Activated CD4-positive, alpha-beta T cell treated with anti-CD3 and anti-CD28 coated beads, Interleukin-2, amount 50 U/mL, for 24 hours (primary cell): Measurements from ENCODE around the gene CEACAM3.

Experiments
- DNase-seq, 2 donors: peaks; one replicate each; pipeline ENCODE4 v3.0.0-alpha.2; 2020; ENCODE audit warnings: low read depth in 1 of 2, low spot score in 1 of 2

CEACAM3 gene

DNA sequence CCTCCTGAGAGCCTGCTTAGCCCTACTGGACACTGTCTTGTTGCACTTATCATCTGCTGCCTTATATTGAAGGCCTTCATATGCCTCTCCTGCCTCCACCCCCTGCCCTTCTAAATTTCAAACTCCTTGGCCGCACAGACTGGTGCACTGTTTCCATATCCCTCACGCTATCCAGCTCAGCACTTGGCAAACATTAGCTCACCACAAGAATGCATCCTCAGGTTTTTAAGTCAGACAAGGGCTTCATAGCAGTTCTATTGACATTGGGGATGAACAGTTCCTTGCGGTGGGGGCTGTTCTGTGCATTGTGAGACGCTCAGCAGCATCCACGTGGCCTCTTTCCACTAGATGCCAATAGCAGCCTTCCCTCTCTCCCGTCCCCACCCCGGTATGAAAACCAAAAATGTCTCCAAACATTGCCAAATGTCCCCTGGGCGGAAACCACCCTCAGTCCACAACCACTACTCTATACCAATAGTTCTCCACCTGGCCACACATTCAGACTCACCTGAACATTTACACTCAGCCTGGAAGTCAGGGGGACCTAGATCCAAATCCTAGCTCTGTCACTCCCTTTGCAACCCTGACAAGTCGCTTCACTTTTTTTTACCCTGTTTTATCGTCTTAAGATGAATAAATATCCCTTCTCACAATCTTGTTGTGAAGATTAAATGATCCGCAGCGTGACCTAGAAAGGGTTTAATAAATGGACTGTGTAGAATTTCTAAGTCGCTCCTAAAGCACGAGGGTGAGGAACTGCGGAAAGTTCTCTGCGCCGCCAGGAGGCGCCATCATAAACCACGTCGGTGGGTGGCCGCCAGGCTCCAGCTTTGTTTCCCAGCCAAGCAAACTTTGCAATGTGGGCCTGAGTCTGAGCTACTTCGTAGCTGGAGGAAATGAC, 3.6 kb upstream of the CEACAM3 start:
- peak; percentile 12 to 15 for DNase-seq

DNA sequence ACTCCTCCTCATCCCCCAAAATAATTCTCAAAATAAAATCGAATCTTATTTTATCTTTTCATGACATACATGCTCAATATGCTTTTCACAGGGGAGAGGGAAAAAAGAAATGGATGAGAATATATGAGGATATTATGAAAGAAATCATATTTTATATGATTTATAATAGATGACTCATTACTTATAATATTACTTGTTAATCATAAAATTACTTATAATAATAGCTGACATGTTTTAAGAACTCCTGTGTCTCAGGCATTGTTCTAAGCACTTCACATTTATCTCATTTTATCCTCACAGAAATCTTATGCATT, 3.0 kb upstream of the CEACAM3 start:
- no peak for DNase-seq

DNA sequence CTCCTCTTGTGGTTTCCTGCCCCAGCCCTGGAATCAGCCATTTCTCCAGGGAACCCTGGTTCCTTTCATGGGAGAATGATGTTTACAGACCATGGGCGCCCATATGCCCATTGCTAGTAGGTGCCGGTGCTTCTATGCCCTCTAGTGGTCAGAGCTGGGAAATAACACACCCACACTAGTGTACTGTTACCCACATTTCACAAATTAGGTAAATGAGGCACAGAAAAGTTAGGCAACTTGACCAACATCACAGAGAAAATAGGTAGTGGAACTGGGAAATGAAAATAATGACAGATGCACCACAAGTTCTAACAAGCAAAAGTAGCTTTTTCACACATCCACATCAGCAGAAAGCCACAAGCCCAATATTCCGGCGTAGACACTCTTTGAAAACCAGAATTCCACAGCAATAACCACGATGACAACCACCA, 1.3 kb upstream of the CEACAM3 start:
- peak; percentile 14 to 63 for DNase-seq

DNA sequence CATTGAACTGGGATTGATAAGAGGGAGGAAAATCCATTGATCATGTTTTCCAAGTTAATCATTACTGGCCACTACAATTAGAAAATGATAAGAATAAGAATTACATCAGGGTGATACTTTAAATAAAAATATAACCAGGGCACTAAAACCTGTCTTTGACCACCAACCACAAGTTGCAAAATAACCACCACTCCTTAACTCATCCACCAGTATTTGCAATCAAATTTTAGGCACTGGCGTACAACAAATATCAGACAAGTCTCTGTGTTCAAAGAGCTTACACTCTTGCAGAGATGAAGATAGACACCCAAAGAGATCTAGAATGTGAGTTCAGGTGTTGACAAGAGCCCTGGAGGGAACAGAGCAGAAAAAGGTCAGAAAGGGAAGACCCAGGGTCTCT, 514 bp downstream of the CEACAM3 start:
- DNase-seq = no peak

DNA sequence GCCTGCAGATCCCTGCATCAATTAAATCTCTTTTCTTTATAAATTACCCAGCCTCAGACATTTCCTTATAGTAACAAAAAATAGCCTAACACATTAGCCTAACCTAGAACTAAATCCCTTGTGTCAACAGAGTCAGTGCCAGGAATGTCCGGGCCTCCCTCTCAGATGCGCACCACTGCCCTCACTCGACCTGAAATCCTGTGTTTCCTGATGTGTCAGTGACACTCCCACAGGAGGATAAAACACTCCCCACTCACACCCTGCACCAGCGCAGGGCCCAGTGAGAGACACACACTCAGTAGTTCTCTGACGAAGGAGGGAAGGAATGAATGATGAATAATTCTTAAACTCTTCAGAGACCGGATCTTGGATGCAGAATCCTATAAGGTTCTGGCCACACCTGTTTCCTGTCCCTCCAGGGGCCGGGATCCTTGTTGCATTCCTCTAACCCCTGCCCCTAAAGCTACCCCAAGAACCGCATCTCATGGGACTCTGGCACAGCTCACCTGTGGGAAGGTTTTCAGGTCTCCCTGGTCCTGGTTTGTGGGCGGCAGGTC, 3.1 kb downstream of the CEACAM3 start:
- no peak for DNase-seq

DNA sequence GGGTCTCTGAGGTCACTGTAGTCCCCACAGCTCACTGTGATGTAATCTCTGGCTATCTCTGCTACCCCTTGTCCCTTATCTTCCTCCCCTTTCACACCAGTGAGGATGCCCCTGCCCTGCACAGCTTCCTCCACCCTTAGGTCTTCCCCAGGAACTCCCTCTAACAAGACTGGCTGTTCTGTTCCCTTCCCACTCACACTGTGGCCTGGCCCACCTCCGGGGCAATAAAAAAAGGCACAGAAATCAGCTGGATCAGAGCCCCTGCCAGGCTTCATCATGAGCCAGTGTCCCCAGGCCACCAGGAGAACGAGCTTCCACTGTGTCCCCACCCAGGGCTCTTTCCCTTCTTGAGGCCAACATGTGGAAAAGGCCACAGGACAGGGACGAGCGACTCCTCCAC, 4.6 kb downstream of the CEACAM3 start:
- DNase-seq = no peak

DNA sequence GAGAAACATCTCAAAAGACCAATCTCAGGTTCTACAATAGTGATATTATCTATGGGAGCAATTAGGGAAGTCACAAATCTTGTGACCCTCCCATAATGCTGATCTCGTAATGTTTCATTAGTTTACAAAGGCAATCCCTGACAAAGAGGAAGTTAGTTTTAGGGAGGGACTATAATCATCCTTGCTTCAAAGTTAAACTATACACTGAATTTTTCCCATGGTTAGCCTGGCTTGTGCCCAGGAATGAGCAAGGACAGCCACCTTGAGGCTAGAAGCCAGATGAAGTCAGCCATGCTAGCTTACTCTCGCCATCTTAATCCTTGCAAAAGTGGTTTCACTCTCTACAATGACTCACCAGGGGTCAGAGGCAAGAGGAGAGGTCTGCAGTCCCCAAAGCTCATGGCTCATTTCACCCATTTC, 5.4 kb downstream of the CEACAM3 start:
- no peak for DNase-seq

DNA sequence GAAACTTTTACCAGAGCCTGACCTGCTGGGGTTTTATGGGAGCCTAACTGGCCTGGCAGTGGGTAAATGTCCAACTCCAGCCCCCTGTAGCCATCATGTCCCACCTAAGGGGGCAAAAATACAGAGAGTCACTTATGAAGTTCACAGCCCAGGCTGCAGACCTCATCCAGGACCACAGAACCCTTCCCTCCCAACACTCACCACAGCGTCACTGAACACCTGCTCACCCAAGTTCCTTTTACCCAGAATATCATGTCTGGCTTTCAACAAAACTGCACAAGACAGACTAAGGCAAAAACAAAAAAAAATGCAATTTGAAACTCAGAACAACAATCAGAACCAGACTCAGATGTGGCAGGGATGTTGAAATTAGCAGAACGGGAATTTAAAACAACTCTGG, 6.4 kb downstream of the CEACAM3 start:
- no peak for DNase-seq

DNA sequence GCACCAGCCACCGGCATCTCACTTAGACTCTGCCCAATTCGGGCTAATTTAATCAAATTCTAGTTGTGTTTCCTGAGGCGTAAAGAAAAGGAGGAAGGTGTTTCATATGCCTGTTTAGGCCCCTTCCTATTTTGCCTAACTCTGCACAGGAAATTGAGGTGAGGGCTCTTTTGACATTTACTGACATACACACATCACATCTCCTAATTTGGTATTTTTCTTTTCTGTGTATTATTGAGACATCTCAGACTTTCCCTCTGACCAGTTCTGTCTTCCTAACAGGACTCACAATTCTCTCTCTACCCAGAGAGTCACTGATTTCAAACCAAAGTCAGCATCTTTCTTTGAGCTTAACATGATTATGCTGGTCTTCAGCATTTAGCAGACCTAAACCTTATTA, 7.9 kb downstream of the CEACAM3 start:
- DNase-seq = no peak

DNA sequence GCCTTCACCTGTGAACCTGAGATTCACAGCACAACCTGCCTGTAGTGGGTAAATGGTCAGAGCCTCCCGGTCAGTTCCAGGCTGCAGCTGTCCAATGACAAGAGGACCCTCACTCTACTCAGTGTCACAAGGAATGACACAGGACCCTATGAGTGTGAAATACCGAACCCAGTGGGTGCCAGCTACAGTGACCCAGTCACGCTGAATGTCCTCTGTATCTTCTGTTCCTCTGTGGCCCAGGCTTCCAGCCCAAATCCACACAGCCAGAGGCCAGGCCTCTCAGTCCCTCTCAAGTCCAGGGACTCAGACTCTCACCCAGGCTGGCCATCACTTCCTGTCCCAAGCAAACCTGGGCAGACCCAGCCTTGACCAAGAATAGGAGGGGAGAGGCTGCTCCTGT, 10.8 kb downstream of the CEACAM3 start:
- DNase-seq = no peak

DNA sequence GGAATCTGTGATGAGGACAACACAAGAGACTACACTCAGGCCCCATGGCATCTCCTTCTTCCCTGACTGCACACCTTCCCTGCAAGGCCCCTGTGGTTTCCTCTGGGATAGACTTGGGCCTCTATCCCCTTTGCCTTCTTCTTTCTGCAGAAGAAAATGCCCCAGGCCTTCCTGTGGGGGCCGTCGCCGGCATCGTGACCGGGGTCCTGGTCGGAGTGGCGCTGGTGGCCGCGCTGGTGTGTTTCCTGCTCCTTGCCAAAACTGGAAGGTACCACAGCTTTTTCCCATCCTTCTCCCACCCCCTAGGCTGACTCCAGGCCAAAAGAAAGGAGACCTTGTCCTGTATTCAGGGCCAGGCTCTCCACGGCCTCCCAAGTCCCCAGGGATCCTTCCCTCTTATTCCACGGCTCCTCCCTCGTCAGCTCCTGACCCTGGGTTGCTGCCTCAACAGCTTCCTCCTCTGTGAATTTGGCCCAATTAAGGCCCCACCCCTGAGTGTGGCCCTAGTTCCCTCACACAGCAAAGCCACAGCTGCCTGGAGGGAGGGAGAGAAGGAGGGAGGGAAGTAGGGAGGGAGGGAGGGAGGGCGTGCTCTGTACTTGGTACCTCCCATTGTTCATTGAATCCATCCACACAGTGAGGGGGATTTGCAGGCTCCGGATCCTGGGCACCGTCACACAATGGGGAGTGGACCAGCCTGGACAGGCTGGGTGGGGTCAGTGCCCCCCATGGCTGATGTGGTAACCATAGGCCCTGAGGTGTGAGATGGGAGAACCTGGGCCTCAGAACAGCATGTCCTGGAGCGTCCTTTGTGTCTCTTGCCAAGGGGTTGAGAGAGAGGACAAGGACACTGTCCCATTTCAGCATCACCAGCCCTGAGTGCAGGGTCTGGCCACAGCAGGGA, 12.5 kb downstream of the CEACAM3 start:
- DNase-seq = no peak

DNA sequence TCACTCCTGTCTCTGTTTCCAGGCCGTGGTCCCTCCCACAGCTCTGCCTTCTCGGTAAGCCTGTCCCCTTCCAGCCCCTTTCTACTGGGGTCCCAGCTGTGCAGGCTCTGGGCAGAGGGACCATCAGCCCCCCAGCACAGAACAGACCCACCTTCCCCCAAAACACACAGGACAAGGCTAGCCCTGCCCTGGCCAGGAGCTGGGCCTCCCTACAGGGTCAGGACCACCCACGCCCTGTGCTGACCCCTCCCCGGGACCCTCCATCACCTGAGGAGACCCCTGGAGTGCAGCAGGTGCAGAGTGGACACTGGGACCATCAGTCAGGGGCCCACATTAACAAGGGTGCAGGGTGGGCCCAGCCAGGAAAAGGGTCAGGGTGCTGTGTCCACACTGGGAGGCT, 13.9 kb downstream of the CEACAM3 start:
- DNase-seq = no peak

DNA sequence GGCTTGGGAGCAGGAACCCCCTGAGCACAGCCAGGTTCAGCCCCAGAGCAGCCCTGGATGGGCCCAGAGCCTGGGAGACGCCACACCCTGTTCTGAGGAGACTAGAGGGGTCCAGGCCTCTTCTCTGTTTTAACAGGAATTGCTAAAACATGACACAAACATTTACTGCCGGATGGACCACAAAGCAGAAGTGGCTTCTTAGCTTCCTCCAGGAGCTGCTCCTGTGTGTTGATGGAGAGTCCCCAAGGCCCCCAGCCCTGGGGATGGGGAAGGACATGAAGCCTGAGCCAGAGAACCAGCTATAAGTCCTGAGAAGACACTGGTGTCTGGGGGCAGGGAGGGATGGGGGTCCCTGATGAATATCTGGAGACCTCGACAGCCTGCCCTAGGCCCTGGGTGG, 14.6 kb downstream of the CEACAM3 start:
- DNase-seq = no peak

DNA sequence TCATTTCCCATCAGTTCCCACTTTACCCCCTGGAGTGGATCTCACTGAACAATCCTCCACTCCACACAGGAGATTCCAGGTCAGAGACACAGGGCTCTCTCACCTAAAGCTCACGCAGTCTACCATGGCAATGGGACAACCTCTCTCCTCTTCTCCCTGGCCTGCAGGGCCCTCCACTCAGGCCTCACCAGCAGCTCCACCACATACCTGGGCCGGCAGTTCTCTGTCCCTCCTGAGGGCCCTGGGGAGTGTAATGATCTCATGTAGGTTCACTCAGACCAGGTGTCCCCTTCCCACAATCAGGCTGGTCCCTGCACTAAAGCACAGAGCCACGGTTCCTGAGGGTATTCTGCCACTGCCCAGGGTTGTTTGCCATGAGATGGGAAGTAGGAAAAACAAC, 15.6 kb downstream of the CEACAM3 start:
- DNase-seq = no peak

DNA sequence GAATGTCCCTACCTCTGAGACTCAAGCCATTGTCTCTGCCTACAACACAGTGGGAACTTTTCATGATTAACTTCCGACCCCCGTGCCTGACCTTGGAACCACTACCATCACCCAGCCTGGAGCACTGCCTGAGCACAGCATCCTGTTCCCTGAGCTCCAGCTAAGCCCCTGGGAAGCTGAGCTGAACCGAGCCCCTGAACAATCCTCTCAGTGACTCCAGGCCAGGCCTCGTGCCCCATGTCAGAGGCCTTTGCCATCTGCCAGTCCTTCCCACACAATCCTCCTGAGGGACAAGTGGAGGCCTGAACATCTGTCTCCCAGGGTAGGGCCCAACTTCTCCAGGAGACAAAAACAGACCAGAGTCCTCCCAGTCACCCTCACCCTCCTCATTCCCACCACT, 17.5 kb downstream of the CEACAM3 start:
- DNase-seq = no peak

DNA sequence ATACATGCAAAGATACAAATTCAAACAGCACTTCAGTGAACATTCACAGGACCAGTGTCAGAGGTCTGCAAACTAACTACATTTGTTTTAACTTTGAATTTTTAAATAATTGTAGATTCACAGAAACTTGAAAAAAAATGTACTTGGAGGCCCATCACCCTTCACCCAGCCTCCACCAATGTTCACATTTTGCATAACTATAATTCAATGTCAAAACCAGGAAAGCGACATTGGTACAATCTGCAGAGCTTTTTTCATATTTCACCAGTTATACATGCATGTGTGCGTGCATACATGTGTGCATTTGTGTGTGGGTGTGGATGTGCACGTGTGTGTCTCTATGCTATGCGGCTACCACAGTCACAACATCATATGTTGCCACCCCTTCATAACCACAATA, 18.9 kb downstream of the CEACAM3 start:
- no peak for DNase-seq

DNA sequence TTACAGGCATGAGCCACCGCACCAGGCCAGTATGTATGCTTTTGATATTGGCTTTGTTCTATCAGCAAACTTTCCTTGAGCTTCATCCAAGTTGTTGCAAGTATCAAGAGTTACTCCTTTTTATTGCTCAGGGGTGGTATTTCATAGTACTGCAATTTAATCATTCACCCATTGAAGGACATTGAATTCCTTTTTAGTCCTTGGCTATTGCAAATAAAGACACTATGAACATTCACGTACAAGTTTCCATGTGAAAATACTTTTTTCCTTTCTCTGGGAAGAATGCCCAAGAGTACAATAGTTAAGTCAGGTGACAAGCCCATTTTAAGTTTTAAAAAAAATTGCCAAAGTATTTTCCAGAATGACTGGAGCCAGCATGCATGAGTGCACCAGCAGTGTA, 20.4 kb downstream of the CEACAM3 start:
- no peak for DNase-seq

DNA sequence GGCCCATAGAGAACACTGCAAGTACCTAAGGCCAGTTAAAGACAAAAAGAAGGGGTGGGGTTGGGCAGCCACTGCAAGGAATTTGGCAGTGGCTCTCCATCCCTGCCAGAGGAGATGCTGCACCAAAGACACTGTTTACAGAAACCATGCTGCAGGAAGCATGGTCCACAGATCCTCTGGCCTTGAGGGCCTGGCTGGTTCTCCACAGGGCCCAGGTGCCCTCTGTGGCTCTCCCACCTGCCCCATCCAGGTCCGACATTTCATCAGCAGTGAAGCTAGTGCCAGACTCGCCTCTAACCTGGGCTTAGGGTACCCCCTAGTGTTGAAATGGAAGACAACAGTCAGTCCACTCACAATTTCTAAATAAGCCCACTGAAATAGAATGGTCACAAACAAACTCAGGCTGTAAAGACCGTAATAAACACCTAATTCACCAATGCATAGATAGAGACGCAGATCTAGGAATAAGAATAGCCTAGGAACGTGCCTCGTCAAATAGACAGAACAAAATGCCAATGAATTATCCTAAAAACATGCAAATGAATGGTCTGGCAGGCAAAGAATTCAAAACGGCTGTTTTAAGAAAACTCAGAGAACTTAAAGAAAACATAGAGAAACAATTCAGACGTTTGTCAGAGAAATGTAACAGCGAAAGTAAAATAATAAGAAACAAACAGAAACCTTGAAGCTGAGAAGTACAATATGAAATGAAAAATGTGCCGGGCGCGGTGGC, 24.8 kb downstream of the CEACAM3 start:
- peak in 1 of 2 donors; percentile 30 for DNase-seq

DNA sequence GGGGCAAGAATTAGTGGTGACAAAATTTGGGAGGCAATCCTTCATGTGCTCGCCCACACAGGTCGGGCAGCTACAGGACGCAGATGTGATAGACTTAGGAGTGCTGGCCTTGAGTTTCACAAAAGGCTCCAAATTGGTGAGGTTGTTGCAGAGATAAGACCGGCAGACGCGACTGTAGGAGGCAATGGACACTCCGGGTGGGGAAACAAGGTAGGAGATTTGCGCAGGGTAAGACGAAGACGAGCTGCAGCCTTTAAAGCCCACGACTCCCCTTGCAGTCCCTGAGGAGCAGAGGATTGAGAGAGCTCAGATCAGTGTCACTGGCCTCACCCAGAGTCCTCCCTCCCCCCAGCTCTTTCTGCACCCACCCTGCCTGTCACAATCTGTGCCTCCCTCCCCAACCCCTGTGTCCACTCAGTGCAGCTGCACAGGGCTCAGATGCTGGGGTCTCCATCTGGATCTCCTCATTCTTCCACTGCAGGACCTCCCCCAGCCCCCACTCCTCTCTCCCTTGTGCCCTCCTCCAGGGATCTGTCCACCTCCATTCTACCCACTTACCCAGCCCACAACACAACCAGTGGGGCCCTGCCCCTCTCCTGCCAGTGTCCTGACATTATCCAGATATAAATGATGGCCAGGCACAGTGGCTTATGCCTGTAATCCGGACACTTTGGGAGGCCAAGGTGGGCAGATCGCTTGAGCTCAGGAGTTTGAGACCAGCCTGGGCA, 41.8 kb downstream of the CEACAM3 start:
- no peak for DNase-seq

DNA sequence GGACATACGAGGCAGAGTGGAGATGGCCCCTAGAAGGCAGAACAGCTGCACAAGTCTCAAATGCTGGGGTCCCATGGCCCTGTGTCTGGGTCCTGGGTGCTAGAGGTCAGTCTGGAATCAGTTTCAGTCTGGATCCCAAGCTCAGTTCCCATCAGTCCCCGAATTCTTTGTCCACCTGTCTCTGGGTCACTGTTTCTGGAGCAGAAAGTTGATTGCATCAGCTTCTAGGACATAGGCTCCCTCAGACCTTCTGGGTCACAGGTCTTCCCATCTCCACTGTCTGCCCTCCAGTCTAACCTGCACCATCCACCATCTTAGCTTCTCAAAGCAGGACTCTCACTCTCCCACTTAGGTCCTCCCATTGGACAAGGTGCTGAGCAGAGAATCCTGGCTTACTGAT, 42.8 kb downstream of the CEACAM3 start:
- no peak for DNase-seq

DNA sequence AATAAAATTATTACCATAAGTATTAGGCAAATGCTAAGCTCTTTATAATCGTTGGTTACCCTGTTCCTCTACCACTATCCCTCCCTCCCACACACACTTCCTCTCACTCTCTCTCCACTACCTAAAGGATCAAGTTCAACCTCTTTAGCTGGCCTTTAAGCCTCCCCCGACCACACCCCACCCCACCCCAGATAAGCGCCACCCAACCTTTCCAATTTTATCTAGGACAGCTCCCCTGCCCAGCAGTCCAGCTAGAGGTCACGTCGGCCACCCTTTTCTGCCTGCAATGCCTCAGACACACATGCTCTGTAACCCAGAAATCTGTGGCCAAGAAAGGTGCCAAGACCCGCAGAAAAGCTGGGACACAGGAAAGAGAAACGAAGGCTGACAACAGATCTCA, 47.0 kb downstream of the CEACAM3 start:
- DNase-seq = no peak
